Tibial nerve (tissue), 4 donors: ENCODE measurements around the gene RALBP1. TPM values are rescaled to one million over a fixed set of nuclear protein-coding genes. Genes with fewer than 3 reads are reported as not detected.

Source experiments
- DNase-seq, 2 donors: peaks; one replicate each; pipeline ENCODE4 v3.0.0-alpha.2; 2019; ENCODE audit warnings: low spot score in 2 of 2
- H3K27ac ChIP-seq, 4 donors: fragments of 200-600 bp; sonication (generic) in 3 of 4; one replicate each; pipeline ENCODE4 v1.5.1; 2017 to 2019; ENCODE audit warnings: mild to moderate bottlenecking in 1 of 4
- H3K27me3 ChIP-seq, 2 donors: fragments of 200-600 bp; sonication (generic) in 1 of 2; one replicate each; pipeline versions ENCODE4 v1.5.1 to v1.6.0; 2017 to 2019
- H3K36me3 ChIP-seq, 3 donors: fragments of 200-600 bp; sonication (generic); one replicate each; pipeline ENCODE4 v1.5.1; 2018 to 2019
- H3K4me1 ChIP-seq, 4 donors: fragments of 200-600 bp; sonication (generic) in 3 of 4; one replicate each; pipeline ENCODE4 v1.5.1; 2017 to 2019
- H3K4me3 ChIP-seq, 4 donors: fragments of 200-600 bp; sonication (generic) in 3 of 4; one replicate each; pipeline ENCODE4 v1.5.1; 2017 to 2019; ENCODE audit warnings: mild to moderate bottlenecking in 1 of 4, moderate library complexity in 1 of 4
- H3K9me3 ChIP-seq, 4 donors: fragments of 200-600 bp; sonication (generic) in 3 of 4; one replicate each; pipeline ENCODE4 v1.5.1; 2017 to 2019
- CTCF ChIP-seq, 5 experiments: fragments of 200-600 bp in 3 of 5; fragments of 450-650 bp in 2 of 5; sonication (generic) in 3 of 5; IDR thresholded peaks; one replicate each; pipeline ENCODE4 v1.5.1; 2016 to 2019; ENCODE audit warnings: antibody characterized with exemption in 5 of 5, mild to moderate bottlenecking in 3 of 5, moderate library complexity in 2 of 5
- EP300 ChIP-seq, 2 donors: sonication (generic); formaldehyde crosslinking; IDR thresholded peaks; one replicate each; pipeline ENCODE4 v1.6.1; 2017; ENCODE audit warnings: antibody characterized with exemption in 2 of 2, mild to moderate bottlenecking in 1 of 2
- POLR2A ChIP-seq, 2 donors: fragments of 450-650 bp; IDR thresholded peaks; one replicate each; pipeline ENCODE4 v1.6.1; 2017; ENCODE audit warnings: antibody characterized with exemption in 2 of 2, mild to moderate bottlenecking in 2 of 2, moderate library complexity in 2 of 2
- WGBS, 2 donors: methylation state at CpG; one replicate each; pipeline ENCODE4 v1.1.5; 2018; 5-methylcytosine and 5-hydroxymethylcytosine counted together
- total RNA-seq, 4 donors: library from RNA; depleted of rRNA; stranded (reverse); fragments of >200 nt; gene quantifications; one replicate each; pipeline ENCODE4 v1.1.0, GENCODE V29; 2016

RALBP1 gene
- total RNA-seq, 4 donors from 2014 or later: 93.3 to 118 (median 99.5) TPM

- Histone ChIP-seq H3K4me1 (peaks cover 0 to 8% (median 0%) of the 10 kb centered on the region in 4 donors), H3K9me3 (peaks cover 0 to 23% (median 4%) of the 10 kb centered on the region in 4 donors), H3K4me3 (no peak overlapping the region), H3K27ac (peak overlapping the region in 3 of 4 donors; percentile 15 to 72 (median 63)), H3K36me3 (no peaks in the 10 kb centered on the region), H3K27me3 (no peaks in the 10 kb centered on the region)
- DNase-seq: no peak
- WGBS, 2 donors: 36 to 37% methylated on average over 2 of the region's 2 CpGs
- no peak for TF ChIP-seq CTCF (IDR thresholded peaks at IDR 0.05)
- TF ChIP-seq EP300 (IDR thresholded peaks at IDR 0.05): no peak
- no peak for TF ChIP-seq POLR2A (IDR thresholded peaks at IDR 0.05)
Measured at GRCh38 chr18:9453283-9453682, 22.0 kb upstream of the RALBP1 start.

GRCh38 chr18:9454061-9454703, 21.1 kb upstream of the RALBP1 start:
- peaks cover 0 to 23% (median 4%) of the 10 kb centered on the region in 4 donors for H3K9me3 ChIP-seq
- no peak overlapping the region for H3K4me3 ChIP-seq
- peak overlapping the region in 2 of 4 donors; percentile 63 to 72 for H3K27ac ChIP-seq
- H3K4me1 ChIP-seq: peaks cover 0 to 8% (median 0%) of the 10 kb centered on the region in 4 donors
- H3K36me3 ChIP-seq: no peaks in the 10 kb centered on the region
- DNase-seq: no peak
- no peaks in the 10 kb centered on the region for H3K27me3 ChIP-seq
- 47 to 59% methylated on average over 5 of the region's 5 CpGs for WGBS, 2 donors
- TF ChIP-seq CTCF (IDR thresholded peaks at IDR 0.05): no peak
- TF ChIP-seq EP300 (IDR thresholded peaks at IDR 0.05): no peak
- no peak for TF ChIP-seq POLR2A (IDR thresholded peaks at IDR 0.05)

- no peaks in the 10 kb centered on the region for H3K36me3 ChIP-seq
- no peak for DNase-seq
- 91 to 93% methylated on average over 3 of the region's 3 CpGs for WGBS, 2 donors
- H3K27ac ChIP-seq: no peak overlapping the region
- peaks cover 0 to 8% (median 0%) of the 10 kb centered on the region in 4 donors for H3K4me1 ChIP-seq
- peaks cover 0 to 23% (median 4%) of the 10 kb centered on the region in 4 donors for H3K9me3 ChIP-seq
- TF ChIP-seq EP300 (IDR thresholded peaks at IDR 0.05): no peak
- TF ChIP-seq CTCF (IDR thresholded peaks at IDR 0.05): no peak
- no peak for TF ChIP-seq POLR2A (IDR thresholded peaks at IDR 0.05)
- no peaks in the 10 kb centered on the region for H3K27me3 ChIP-seq
- H3K4me3 ChIP-seq: no peak overlapping the region
Measured at GRCh38 chr18:9455718-9456511, 19.4 kb upstream of the RALBP1 start.

GRCh38 chr18:9466127-9466526, 9.2 kb upstream of the RALBP1 start:
- H3K4me1 ChIP-seq: no peaks in the 10 kb centered on the region
- TF ChIP-seq POLR2A (IDR thresholded peaks at IDR 0.05): no peak
- TF ChIP-seq CTCF (IDR thresholded peaks at IDR 0.05): no peak
- TF ChIP-seq EP300 (IDR thresholded peaks at IDR 0.05): no peak
- no peak overlapping the region for H3K4me3 ChIP-seq
- H3K36me3 ChIP-seq: no peaks in the 10 kb centered on the region
- H3K9me3 ChIP-seq: peaks cover 0 to 33% (median 5%) of the 10 kb centered on the region in 4 donors
- H3K27ac ChIP-seq: no peak overlapping the region
- 71 to 100% methylated on average over 2 of the region's 2 CpGs for WGBS, 2 donors
- no peak for DNase-seq
- H3K27me3 ChIP-seq: no peaks in the 10 kb centered on the region

- Histone ChIP-seq H3K4me1 (no peaks in the 10 kb centered on the region), H3K36me3 (no peaks in the 10 kb centered on the region), H3K27me3 (no peaks in the 10 kb centered on the region), H3K9me3 (peaks cover 0 to 33% (median 5%) of the 10 kb centered on the region in 4 donors), H3K4me3 (no peak overlapping the region), H3K27ac (no peak overlapping the region)
- no peak for DNase-seq
- 12 to 17% methylated on average over 1 of the region's 1 CpG for WGBS, 2 donors
- no peak for TF ChIP-seq CTCF (IDR thresholded peaks at IDR 0.05)
- peak in 1 of 2 donors; percentile 24 for TF ChIP-seq EP300 (IDR thresholded peaks at IDR 0.05)
Measured at GRCh38 chr18:9466846-9467245, 8.5 kb upstream of the RALBP1 start.
